Kidney (tissue), 14 donors: Measurements from ENCODE around the gene ACSS3. TPM values are rescaled to one million over a fixed set of nuclear protein-coding genes. Genes with fewer than 3 reads are reported as not detected.
"Not testable (repeated sequence)": the region's sequence is repeated elsewhere in the genome, so short reads cannot be mapped to it uniquely, and the experiment has no call there.

ENCODE experiments used
- DNase-seq, 5 donors: peaks; one replicate each; pipeline ENCODE4 v3.0.0-alpha.2; 2013 to 2020
- FAIRE-seq: peaks from 2 replicates; lab custom pipeline; 2012; peaks lifted over from hg19 to GRCh38; lab: Jason Lieb, UNC
- H3K27ac ChIP-seq, 2 donors: one replicate each; pipeline ENCODE4 v1.7.0; 2013; ENCODE audit warnings: low read depth in 2 of 2, low read length in 2 of 2, inconsistent platforms in 1 of 2
- H3K27me3 ChIP-seq: one replicate; pipeline ENCODE4 v1.7.1; 2013; ENCODE audit warnings: low read length, inconsistent platforms; ENCODE audit not compliant: control insufficient read depth, insufficient read depth
- H3K36me3 ChIP-seq, 3 donors: one replicate each; pipeline versions ENCODE4 v1.7.0 to v1.7.1; 2013; ENCODE audit warnings: low read length in 3 of 3, control low read depth in 1 of 3, inconsistent platforms in 1 of 3; ENCODE audit not compliant: insufficient read depth in 3 of 3, control insufficient read depth in 2 of 3
- H3K4me1 ChIP-seq, 3 donors: one replicate each; pipeline versions ENCODE4 v1.7.0 to v1.7.1; 2013; ENCODE audit warnings: low read length in 3 of 3, inconsistent platforms in 1 of 3, low read depth in 1 of 3; ENCODE audit not compliant: control insufficient read depth in 2 of 3, insufficient read depth in 2 of 3
- H3K4me3 ChIP-seq, 3 donors: one replicate each; pipeline versions ENCODE4 v1.7.0 to v1.8.1; 2013; ENCODE audit warnings: low read length in 3 of 3, control low read depth in 1 of 3, inconsistent platforms in 1 of 3
- H3K9ac ChIP-seq, 3 donors: one replicate each; pipeline versions ENCODE4 v1.7.0 to v1.7.1; 2013; ENCODE audit warnings: low read length in 3 of 3, control low read depth in 1 of 3, inconsistent platforms in 1 of 3
- H3K9me3 ChIP-seq, 3 donors: one replicate each; pipeline versions ENCODE4 v1.7.0 to v1.7.1; 2013; ENCODE audit warnings: low read length in 3 of 3, control low read depth in 1 of 3, inconsistent platforms in 1 of 3; ENCODE audit not compliant: control insufficient read depth in 2 of 3, insufficient read depth in 1 of 3
- intact Hi-C: fragments of 100-400 bp; cut with DNase I; formaldehyde crosslinking; loops from one replicate; pipeline ENCODE4 v1.11.1; 2022
- polyA plus RNA-seq: library from polyadenylated mRNA; stranded (reverse); fragments of 350-450 nt; fragmentation: Illumina TruSeq; extraction: RNeasy Lipid Tissue Mini Kit (QIAGEN cat#74804); gene quantifications from one replicate; pipeline ENCODE4 v1.2.3, GENCODE V29; 2014; ENCODE audit warnings: low read depth, low replicate concordance; ENCODE audit not compliant: insufficient read depth
- total RNA-seq: library from RNA; stranded (reverse); fragmentation: NEBNext Ultra II Directional; extraction: Animal tissue kit (Norgen Biotek cat#: 25700); gene quantifications from one replicate; pipeline ENCODE4 v1.2.1, GENCODE V29; 2021
- TF ChIP-seq, protein P1 (sequence below): IDR thresholded peaks from 3 replicates; pipeline ENCODE4 v1.5.1; 2012; ENCODE audit warnings: mild to moderate bottlenecking, moderate library complexity, borderline replicate concordance; ENCODE audit not compliant: insufficient read depth; ENCODE audit errors: extremely low read depth
- donor health status: control.
- donor health status: control.
- donor health status: control.
- donor health status: control.
- donor health status: control.
- donor health status: DM: yes; HTN: yes; CAD: no.
- donor health status: Normal renal cell carcinoma (clear cell type).

Gene ACSS3
- total and polyA plus RNA-seq, 2 donors from 2014 or later: 18.9 to 21.2 TPM

DNA sequence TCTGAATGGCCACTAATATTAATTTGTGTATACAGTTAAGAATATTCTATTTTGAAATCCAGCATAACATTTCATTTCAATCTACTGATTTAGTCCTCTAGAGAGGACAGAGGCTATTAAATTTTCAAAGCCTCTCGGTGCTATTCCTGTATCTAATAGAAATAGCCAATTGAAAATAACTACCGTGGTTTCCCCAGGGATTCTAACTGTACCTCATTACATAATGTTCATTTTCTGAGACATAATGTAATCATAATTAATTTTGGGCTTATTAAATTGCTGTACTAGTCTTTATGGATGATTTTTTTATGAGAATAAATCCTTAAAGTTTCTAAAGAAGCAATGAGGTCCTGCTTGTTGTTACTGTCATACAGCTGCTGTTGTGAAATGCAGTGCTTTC lies 38.6 kb upstream of the ACSS3 start:
- no peaks in the 10 kb centered on the region for H3K36me3 ChIP-seq
- peak in 1 of 5 donors; percentile 3 for DNase-seq
- H3K4me3 ChIP-seq: no peak overlapping the region
- no peak overlapping the region for H3K27ac ChIP-seq
- no peaks in the 10 kb centered on the region for H3K27me3 ChIP-seq
- FAIRE-seq: no peak
- TF ChIP-seq, protein P1, sequence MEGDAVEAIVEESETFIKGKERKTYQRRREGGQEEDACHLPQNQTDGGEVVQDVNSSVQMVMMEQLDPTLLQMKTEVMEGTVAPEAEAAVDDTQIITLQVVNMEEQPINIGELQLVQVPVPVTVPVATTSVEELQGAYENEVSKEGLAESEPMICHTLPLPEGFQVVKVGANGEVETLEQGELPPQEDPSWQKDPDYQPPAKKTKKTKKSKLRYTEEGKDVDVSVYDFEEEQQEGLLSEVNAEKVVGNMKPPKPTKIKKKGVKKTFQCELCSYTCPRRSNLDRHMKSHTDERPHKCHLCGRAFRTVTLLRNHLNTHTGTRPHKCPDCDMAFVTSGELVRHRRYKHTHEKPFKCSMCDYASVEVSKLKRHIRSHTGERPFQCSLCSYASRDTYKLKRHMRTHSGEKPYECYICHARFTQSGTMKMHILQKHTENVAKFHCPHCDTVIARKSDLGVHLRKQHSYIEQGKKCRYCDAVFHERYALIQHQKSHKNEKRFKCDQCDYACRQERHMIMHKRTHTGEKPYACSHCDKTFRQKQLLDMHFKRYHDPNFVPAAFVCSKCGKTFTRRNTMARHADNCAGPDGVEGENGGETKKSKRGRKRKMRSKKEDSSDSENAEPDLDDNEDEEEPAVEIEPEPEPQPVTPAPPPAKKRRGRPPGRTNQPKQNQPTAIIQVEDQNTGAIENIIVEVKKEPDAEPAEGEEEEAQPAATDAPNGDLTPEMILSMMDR: no peak
- H3K9me3 ChIP-seq: no peaks in the 10 kb centered on the region
- no peaks in the 10 kb centered on the region for H3K4me1 ChIP-seq
- H3K9ac ChIP-seq: no peak overlapping the region
- intact Hi-C loops: no loop called here

DNA sequence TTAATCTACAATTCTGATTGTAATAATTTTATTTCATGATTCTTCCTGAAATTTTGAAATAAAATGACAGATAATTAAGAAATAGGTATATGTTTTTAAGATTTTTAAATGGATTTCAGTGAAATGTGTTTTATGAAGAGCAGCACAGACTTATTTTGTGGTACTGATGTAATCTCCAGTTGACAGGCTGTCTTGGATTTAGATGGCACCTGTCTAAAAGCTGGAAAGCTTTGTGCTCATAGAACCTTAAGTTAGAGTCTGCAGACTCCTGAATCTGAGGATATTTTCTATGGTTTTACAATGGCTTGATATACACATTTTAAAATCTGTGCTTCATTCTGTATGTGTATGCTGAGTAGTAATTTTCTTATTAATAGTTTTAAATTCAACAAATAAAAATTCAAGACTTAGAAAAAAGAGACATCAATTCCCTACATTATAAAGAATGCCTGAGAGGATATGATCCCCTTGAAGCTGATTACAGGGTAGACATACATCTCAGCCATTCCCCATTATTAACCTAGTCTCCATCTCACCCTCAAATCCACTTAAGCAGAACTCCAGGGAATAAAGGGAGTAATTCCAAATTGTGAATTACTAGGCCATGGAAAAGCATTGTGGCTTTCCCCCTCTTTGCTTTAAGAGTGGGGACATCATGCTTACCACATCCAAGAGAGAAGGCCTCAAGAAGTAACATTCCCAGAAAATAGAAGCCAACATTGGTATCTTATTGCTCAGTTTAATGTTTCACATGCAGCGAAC lies 33.7 kb upstream of the ACSS3 start:
- FAIRE-seq (no peak), DNase-seq (no peak)
- no peak overlapping the region for H3K4me3 ChIP-seq
- no peaks in the 10 kb centered on the region for H3K4me1 ChIP-seq
- H3K36me3 ChIP-seq: no peaks in the 10 kb centered on the region
- H3K9ac ChIP-seq: no peak overlapping the region
- H3K9me3 ChIP-seq: no peaks in the 10 kb centered on the region
- intact Hi-C loops: no loop called here
- H3K27me3 ChIP-seq: no peaks in the 10 kb centered on the region
- TF ChIP-seq, protein P1: no peak
- no peak overlapping the region for H3K27ac ChIP-seq

DNA sequence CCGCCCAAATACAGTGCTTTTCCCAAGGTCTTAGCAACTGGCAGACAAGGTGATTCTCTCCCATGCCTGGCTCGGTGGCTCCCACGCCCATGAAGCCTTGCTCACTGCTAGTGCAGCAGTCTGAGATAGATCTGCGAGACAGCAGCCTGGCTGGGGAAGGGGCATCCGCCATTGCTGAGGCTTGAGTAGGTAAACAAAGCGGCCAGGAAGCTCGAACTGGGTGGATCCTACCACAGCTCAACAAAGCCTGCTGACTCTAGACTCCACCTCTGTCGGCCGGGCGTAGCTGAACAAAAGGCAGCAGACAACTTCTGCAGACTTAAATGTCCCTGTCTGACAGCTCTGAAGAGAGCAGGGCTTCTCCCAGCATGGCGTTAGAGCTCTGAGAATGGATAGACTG lies 12.9 kb upstream of the ACSS3 start:
- H3K9ac ChIP-seq, DNase-seq, FAIRE-seq: not testable (repeated sequence)

DNA sequence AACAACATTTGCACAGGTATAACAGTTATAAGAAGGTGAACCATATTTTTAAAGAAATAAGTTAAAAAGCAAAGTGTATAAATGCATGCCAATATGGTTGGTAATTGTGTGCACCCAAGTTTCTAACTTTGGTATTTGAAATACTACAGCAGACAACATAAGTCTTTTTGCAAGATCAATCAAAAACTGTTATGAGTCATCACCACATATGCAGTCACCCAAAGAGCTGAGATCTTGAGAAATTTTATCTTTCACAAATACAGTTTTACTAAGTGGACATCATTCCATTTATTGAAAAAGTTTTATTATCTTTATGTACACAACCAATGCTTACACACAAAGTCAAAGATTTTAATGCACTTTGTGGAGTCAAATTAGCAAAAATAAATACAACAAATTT lies 7.0 kb upstream of the ACSS3 start:
- H3K27ac ChIP-seq: no peak overlapping the region
- intact Hi-C loops: no loop called here

More for the DNA sequence above, 12.9 kb upstream of the ACSS3 start:
- H3K27ac ChIP-seq, H3K36me3 ChIP-seq, H3K27me3 ChIP-seq, H3K9me3 ChIP-seq, H3K4me3 ChIP-seq, H3K4me1 ChIP-seq, intact Hi-C loops: not testable (repeated sequence)

More for the DNA sequence above, 7.0 kb upstream of the ACSS3 start:
- no peaks in the 10 kb centered on the region for H3K9me3 ChIP-seq
- no peaks in the 10 kb centered on the region for H3K4me1 ChIP-seq
- no peak overlapping the region for H3K4me3 ChIP-seq
- H3K9ac ChIP-seq: no peak overlapping the region
- no peaks in the 10 kb centered on the region for H3K27me3 ChIP-seq
- TF ChIP-seq, protein P1: no peak
- no peaks in the 10 kb centered on the region for H3K36me3 ChIP-seq
- DNase-seq (no peak), FAIRE-seq (no peak)
